NCI-H526 treated with DMSO at 0.1 percent for 48 hours (cell line): ENCODE results near the gene TIMM17B.
"Not testable (repeated sequence)": the region's sequence is repeated elsewhere in the genome, so short reads cannot be mapped to it uniquely, and the experiment has no call there.

ENCODE experiments used
- DNase-seq: peaks from one replicate; lab custom pipeline; 2025; lab: John Stamatoyannopoulos, UW

The TIMM17B gene

GRCh38 chrX:48893556-48894348, 3.8 kb downstream of the TIMM17B start:
- DNase-seq: no peak

GRCh38 chrX:48892896-48893295, 4.7 kb downstream of the TIMM17B start:
- no peak for DNase-seq

GRCh38 chrX:48891402-48892288, 5.9 kb downstream of the TIMM17B start:
- DNase-seq: peak; percentile 75

- DNase-seq: no peak
Measured at GRCh38 chrX:48890934-48891401, 6.6 kb downstream of the TIMM17B start.

DNA sequence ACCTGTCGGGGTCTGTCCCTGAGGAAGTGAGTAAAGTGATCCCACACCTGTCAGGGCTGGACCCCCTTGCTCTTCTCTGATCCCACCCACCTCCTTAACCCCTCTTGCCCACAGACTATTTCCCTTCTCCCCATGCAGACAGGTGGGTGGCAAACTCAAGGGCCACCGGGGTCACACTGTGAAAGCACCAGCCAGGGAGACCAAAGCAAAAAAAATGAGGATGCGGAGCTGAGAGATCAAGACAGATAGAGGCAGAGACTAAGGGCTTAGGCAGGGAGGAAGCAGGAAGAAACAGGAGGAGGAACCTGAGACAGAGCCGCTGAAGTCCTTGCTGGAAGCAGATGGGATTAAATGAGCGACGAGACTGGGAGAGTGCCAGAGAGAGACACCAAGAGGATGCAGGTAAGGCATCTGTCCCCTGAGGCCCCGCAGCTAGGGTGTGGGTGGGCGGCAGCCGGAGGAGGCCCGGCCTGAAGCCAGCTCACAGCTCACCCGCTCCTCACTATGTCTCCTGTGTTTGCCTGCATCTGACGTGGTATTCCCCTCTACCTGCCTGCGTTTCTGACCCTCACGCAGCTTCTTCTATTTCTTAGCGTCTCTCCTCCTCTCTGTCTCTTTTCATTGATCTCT, 7.2 kb downstream of the TIMM17B start:
- no peak for DNase-seq

DNA sequence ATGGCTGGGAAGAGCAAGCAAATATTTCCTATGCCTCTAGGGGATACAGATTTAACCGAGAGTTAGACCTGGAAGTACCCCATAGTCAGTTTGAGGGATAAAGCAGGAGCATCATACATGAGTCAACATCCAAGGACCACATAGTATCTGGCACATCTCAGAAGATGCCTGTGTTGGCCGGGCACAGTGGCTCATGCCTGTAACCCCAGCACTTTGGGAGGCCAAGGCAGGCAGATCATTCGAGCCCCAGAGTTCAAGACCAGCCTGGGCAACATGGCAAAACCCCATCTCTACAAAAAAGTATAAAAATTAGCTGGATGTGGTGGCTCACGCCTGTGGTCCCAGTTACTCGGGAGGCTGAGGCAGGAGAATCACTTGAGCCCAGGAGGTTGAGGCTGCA, 11.0 kb downstream of the TIMM17B start:
- not testable (repeated sequence) for DNase-seq

- DNase-seq: peak; percentile 2
Measured at GRCh38 chrX:48883729-48884128, 13.8 kb downstream of the TIMM17B start.

GRCh38 chrX:48876944-48877343, 20.6 kb downstream of the TIMM17B start:
- not testable (repeated sequence) for DNase-seq

DNA sequence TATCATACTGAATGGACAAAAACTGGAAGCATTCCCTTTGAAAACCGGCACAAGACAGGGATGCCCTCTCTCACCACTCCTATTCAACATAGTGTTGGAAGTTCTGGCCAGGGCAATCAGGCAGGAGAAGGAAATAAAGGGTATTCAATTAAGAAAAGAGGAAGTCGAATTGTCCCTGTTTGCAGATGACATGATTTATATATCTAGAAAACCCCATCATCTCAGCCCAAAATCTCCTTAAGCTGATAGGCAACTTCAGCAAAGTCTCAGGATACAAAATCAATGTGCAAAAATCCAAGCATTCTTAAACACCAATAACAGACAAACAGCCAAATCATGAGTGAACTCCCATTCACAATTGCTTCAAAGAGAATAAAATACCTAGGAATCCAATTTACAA, 25.6 kb downstream of the TIMM17B start:
- DNase-seq: not testable (repeated sequence)

DNA sequence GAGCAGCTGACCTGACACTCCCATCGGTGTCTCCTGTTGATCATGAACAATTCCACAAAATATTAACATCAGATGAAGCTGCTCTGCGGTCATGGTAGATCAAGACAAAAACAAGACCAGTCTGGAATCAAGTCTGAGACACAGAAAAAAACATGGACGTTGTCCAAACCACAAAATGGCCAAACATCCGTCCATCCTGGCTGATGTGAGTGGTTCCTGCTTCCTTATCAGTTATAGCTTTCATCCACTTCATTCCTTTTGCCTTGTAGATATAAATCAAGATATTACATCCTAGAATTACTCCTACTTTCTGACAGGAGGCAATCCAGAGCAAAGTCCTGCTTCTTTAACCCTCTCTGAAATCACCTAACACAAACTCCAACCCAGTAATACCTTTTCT, 33.4 kb downstream of the TIMM17B start:
- no peak for DNase-seq

DNA sequence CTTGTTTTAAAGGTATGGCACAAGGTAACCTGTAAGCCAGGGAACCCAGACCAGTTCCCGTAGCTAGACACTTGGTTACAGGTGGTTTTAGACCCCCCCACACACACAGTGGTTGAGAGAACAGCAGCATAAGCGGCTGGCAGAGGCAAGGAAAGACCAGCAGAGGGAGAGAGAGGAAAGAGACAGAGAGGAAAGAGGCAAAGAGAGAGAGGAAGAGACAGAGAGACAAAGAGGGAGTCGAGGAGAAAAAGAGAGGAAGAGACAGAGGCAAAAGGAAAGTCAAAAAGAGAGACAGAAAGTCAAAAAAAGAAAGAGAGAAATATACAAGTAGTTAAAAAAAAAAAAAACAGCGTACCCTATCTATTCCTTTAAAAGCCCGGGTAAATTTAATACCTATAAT, 42.7 kb downstream of the TIMM17B start:
- DNase-seq: no peak

DNA sequence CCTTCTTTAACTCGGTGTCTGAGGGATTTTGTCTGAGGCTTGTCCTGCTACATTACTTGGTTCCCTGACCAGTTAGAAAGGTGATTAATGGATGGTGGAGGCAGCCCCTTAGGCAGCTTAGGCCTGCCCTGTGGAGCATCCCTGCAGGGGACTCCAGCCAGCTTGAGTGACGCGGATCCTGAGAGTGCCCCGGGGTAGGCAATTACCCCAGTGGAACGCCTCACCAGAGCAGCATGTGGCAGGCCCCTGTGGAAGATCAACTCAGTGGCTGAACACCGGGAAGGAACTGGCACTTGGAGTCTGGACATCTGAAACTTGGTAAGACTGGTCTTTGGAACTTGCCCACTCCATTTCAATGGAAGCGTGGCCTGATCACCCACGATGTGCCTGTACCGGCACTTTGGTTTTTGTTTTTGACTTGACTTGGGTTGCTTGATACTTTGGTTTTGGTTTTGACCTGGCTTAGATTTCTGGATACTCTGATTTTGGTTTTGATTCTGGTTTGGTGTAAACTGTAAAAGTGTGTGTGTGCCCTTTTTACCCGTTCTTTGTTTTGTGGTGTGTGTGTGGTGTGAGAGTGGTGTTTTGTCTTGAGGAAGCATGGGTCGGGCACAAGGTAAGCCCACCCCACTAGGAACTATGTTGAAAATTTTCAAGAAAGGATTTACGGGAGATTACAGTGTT, 43.3 kb downstream of the TIMM17B start:
- not testable (repeated sequence) for DNase-seq

- not testable (repeated sequence) for DNase-seq
Measured at GRCh38 chrX:48853494-48853893, 44.1 kb downstream of the TIMM17B start.

GRCh38 chrX:48852857-48853256, 44.7 kb downstream of the TIMM17B start:
- DNase-seq: no peak

GRCh38 chrX:48848847-48849246, 48.7 kb downstream of the TIMM17B start:
- DNase-seq: no peak
